GM21367 (cell line): Measurements from ENCODE around the gene ARMC12.

Source experiments
- ATAC-seq: cut with Tn5 transposase; IDR thresholded peaks from one replicate; pipeline ENCODE4 v1.9.1; 2021; ENCODE audit not compliant: unreplicated experiment

Gene ARMC12

GRCh38 chr6:35774116-35774794 lies 37.4 kb downstream of the ARMC12 start:
- no peak for ATAC-seq

GRCh38 chr6:35775031-35775430 lies 38.2 kb downstream of the ARMC12 start:
- ATAC-seq, result no peak

- ATAC-seq, result no peak
Measured at GRCh38 chr6:35776364-35777215, 39.8 kb downstream of the ARMC12 start, which contains the start of gene CLPSL2. CLPSL2 (plus strand) TSS chr6:35776598; CDS start chr6:35776619, 21 bp downstream.

- ATAC-seq, result no peak
Measured at GRCh38 chr6:35777356-35778102, 40.7 kb downstream of the ARMC12 start.

GRCh38 chr6:35778437-35778836 lies 41.6 kb downstream of the ARMC12 start:
- no peak for ATAC-seq

GRCh38 chr6:35780719-35781118 lies 43.9 kb downstream of the ARMC12 start, which contains the start of gene CLPSL1:
CLPSL1 (plus strand) TSS chr6:35781019; CDS start chr6:35781111, 92 bp downstream.
- no peak for ATAC-seq

- ATAC-seq, result no peak
Measured at GRCh38 chr6:35781290-35781689, 44.5 kb downstream of the ARMC12 start.

- ATAC-seq, result no peak
Measured at GRCh38 chr6:35782424-35782823, 45.6 kb downstream of the ARMC12 start.

GRCh38 chr6:35784200-35784599 lies 47.4 kb downstream of the ARMC12 start:
- ATAC-seq, result no peak

- no peak for ATAC-seq
Measured at GRCh38 chr6:35786272-35786671, 49.4 kb downstream of the ARMC12 start.

GRCh38 chr6:35786810-35787209 lies 50.0 kb downstream of the ARMC12 start:
- ATAC-seq, result no peak

- no peak for ATAC-seq
Measured at GRCh38 chr6:35787266-35788218, 50.7 kb downstream of the ARMC12 start.

GRCh38 chr6:35788423-35788982 lies 51.7 kb downstream of the ARMC12 start:
- ATAC-seq, result no peak

- ATAC-seq, result no peak
Measured at GRCh38 chr6:35790683-35791082, 53.9 kb downstream of the ARMC12 start.

GRCh38 chr6:35794536-35795452 lies 58.0 kb downstream of the ARMC12 start:
- ATAC-seq, result no peak

GRCh38 chr6:35795453-35796071 lies 58.7 kb downstream of the ARMC12 start:
- no peak for ATAC-seq

GRCh38 chr6:35796236-35796635 lies 59.4 kb downstream of the ARMC12 start:
- ATAC-seq, result no peak

- no peak for ATAC-seq
Measured at GRCh38 chr6:35797837-35798526, 61.1 kb downstream of the ARMC12 start.
